AG04450 (cell line): Measurements from ENCODE around the gene APBB2. TPM values are rescaled to one million over a fixed set of nuclear protein-coding genes. Genes with fewer than 3 reads are reported as not detected.
"Not testable (repeated sequence)": the region's sequence is repeated elsewhere in the genome, so short reads cannot be mapped to it uniquely, and the experiment has no call there.

Experiments
- CTCF ChIA-PET: fragments of 300-600, 350-600 bp; formaldehyde crosslinking; extraction: SDS; loops from one replicate; lab custom pipeline; 2022; ENCODE audit warnings: antibody characterized with exemption, inconsistent platforms; lab: Charles Lee
- POLR2A ChIA-PET: fragments of 350-600 bp; formaldehyde crosslinking; extraction: SDS; loops from one replicate; lab custom pipeline; 2021; ENCODE audit warnings: antibody characterized with exemption, inconsistent platforms; lab: Yijun Ruan, JAX
- DNase-seq: peaks from one replicate; pipeline ENCODE4 v3.0.0-alpha.2; 2011; ENCODE audit warnings: low read depth, low spot score
- H3K27ac ChIP-seq: one replicate; pipeline ENCODE4 v1.5.1; 2012; ENCODE audit warnings: low read depth, low read length, control low read depth
- H3K27me3 ChIP-seq: one replicate; pipeline ENCODE4 v1.6.0; 2012; ENCODE audit warnings: low read length; ENCODE audit not compliant: control insufficient read depth, insufficient read depth
- H3K4me3 ChIP-seq: 2 replicates; pipeline ENCODE4 v1.5.1; 2011; ENCODE audit warnings: mild to moderate bottlenecking, low read depth, low read length, control low read depth
- H3K9me3 ChIP-seq: 2 replicates; pipeline ENCODE4 v1.5.1; 2012; ENCODE audit warnings: low read length; ENCODE audit not compliant: control insufficient read depth, insufficient read depth
- polyA plus RNA-seq: library from polyadenylated mRNA; depleted of rRNA; stranded (reverse); fragments of >200 nt; gene quantifications from 2 replicates; pipeline ENCODE4 v1.2.3, GENCODE V29; 2011
- TF ChIP-seq, protein P1 (sequence below): IDR thresholded peaks from 2 replicates; pipeline ENCODE4 v1.5.1; 2011; ENCODE audit warnings: low read depth, low read length, control low read depth, inconsistent platforms

APBB2 gene
- polyA plus RNA-seq, 1 experiment = 52.7 TPM

DNA sequence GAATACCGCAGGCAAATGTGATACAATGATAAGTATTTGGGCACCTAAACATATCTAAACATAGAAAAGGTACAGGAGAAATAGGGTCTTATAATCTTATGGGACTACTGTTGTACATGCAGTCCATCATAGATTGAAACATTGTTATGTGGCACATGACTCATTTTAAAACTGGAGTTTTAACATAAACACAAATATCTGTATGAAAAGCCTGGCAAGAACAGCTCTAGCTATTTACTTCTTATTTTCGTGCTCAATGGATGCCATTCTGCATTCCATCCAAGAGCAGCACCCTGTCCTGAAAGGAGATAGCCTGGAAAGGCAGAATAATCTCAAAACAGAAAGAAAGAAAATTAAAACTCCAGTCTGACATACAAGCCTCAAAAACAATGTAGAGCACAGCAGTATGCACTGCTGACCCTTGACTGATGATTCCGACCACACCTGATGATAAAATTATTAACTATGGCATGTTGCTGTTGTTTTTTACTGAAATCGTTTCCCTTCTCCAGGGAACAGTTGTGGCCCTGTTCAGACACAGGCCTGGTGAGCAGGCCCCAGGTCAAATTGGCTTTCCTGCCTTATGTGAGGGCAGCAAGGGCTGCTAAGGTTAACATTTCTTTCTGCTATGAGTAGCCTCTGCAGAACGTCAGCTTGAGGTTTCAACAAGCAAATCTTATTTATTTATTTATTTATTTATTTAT lies 152.7 kb downstream of the APBB2 start:
- CTCF ChIA-PET = interaction anchor here (1.3 kb wide), 1 partner anchor 137 kb away, joined by 3 read pairs; no protein-coding TSS in a partner anchor
- TF ChIP-seq, protein P1, sequence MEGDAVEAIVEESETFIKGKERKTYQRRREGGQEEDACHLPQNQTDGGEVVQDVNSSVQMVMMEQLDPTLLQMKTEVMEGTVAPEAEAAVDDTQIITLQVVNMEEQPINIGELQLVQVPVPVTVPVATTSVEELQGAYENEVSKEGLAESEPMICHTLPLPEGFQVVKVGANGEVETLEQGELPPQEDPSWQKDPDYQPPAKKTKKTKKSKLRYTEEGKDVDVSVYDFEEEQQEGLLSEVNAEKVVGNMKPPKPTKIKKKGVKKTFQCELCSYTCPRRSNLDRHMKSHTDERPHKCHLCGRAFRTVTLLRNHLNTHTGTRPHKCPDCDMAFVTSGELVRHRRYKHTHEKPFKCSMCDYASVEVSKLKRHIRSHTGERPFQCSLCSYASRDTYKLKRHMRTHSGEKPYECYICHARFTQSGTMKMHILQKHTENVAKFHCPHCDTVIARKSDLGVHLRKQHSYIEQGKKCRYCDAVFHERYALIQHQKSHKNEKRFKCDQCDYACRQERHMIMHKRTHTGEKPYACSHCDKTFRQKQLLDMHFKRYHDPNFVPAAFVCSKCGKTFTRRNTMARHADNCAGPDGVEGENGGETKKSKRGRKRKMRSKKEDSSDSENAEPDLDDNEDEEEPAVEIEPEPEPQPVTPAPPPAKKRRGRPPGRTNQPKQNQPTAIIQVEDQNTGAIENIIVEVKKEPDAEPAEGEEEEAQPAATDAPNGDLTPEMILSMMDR = peak; percentile 25; the same call in 1 of the 2 replicates
- H3K9me3 ChIP-seq = peaks cover 6% of the 10 kb centered on the region; the same call in 1 of the 2 replicates
- POLR2A ChIA-PET = no interaction called here
- no peak for DNase-seq
- H3K27ac ChIP-seq = no peak overlapping the region
- no peaks in the 10 kb centered on the region for H3K27me3 ChIP-seq
- H3K4me3 ChIP-seq = no peak overlapping the region

DNA sequence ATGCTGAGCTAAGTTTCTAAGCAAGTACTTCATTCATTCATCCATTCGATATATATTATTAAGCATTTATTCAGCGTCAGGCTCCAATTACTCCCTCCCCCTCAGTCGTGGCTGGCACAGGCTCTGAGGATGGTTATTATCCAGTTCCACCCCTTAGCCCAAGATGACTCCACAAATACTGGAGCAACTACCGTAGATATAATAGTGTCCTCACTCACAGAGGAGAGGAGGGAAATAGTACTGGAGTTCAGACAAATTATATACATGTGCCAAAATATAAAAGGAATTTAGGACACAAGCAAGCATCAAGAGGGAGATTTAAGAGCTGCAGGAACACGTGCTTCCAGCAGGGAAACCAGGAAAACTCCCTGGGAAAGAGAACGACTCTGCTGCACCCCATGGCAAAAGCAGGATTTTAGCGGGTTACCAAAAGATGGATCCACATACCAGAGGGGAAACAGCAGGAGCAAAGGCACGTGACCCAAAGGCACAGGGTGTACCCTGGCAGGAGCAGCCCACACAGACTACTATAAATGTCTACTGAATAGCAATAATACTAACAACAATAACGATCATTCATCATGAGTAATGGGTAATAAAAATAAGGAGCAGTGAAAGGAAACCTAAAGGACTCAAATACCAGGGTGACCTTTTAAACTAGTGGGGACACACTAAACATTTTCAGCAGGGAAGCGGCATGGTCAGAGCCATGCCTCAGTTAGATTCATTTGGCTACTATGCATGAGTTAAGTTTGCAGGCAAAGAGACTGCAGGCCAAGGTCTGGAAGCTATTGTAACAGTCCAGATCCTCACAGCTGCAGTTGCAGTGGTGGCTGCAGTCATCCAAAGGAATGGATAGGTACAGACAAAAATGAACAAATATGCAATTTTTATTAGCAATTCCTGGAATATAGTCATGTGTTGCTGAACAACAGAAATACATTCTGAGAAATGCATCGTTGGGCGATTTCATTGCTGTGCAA lies 153.7 kb downstream of the APBB2 start:
- no peaks in the 10 kb centered on the region for H3K27me3 ChIP-seq
- H3K4me3 ChIP-seq = no peak overlapping the region
- no peak for DNase-seq
- no peak overlapping the region for H3K27ac ChIP-seq
- POLR2A ChIA-PET = no interaction called here
- peaks cover 6% of the 10 kb centered on the region; the same call in 1 of the 2 replicates for H3K9me3 ChIP-seq
- TF ChIP-seq, protein P1 = no peak
- CTCF ChIA-PET = interaction anchor here (1.3 kb wide), 1 partner anchor 136 kb away, joined by 3 read pairs; no protein-coding TSS in a partner anchor

GRCh38 chr4:41059411-41059810 lies 154.9 kb downstream of the APBB2 start:
- H3K27ac ChIP-seq, CTCF ChIA-PET, H3K4me3 ChIP-seq, DNase-seq, H3K27me3 ChIP-seq, H3K9me3 ChIP-seq, POLR2A ChIA-PET: not testable (repeated sequence)

DNA sequence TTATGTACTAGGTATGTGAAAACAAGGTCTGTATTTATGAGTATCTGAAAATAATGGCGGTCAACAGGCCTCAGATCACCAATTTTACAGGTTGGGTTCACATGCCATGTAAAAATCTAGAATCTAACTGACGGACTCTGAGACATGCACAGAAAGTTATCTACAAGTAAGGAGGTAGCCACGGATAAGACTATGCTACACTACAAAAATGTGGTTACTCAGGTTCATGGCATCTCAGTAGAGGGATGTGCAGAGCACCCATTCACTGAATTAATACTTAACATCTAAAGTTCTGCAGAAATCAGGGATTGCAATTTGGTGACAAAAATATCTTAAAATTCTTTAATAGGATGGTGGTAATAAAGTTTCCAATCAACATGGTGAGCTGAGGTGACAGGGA lies 155.9 kb downstream of the APBB2 start:
- TF ChIP-seq, protein P1 = no peak
- Histone ChIP-seq H3K9me3 (peaks cover 6% of the 10 kb centered on the region; the same call in 1 of the 2 replicates), H3K4me3 (no peak overlapping the region), H3K27ac (no peak overlapping the region), H3K27me3 (no peaks in the 10 kb centered on the region)
- ChIA-PET POLR2A (no interaction called here), CTCF (no interaction called here)
- DNase-seq = no peak

- ChIA-PET POLR2A (no interaction called here), CTCF (interaction anchor here (0.9 kb wide), 1 partner anchor 133 kb away, joined by 3 read pairs; no protein-coding TSS in a partner anchor)
- no peaks in the 10 kb centered on the region for H3K27me3 ChIP-seq
- peaks cover 6% of the 10 kb centered on the region; the same call in 1 of the 2 replicates for H3K9me3 ChIP-seq
- peak overlapping the region; percentile 50 for H3K27ac ChIP-seq
- no peak overlapping the region for H3K4me3 ChIP-seq
- TF ChIP-seq, protein P1 = no peak
- no peak for DNase-seq
These were observed 156.9 kb downstream of the APBB2 start for GRCh38 chr4:41057467-41057866.
